ENCODE data around the gene VPS13D. TPM values are rescaled to one million over a fixed set of nuclear protein-coding genes. Genes with fewer than 3 reads are reported as not detected.

Gene VPS13D
- total and polyA plus RNA-seq, 2 donors (not counting 3 experiments of a cell fraction or from before 2014, with no cell fraction given): 13.6 to 48.5 TPM

DNA sequence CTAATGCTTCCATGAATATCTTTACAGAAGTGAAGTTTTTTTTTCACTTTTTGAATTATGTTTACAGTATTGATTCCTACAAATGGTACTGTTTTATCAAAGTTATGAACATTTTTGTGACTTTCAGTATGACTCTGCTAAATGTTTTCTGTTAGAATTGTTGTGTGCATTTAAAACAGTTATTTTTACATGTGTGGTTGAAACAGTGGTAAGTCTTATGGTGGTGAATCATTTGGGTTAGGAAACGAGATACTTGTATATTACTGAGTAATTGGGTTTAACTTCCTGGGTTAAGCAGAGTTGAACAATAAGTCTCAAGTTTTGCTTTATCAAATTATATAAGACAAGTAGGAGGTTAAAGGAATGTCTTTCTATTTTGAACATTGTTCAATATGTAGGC lies 66.8 kb downstream of the VPS13D start:
- ChIA-PET CTCF (interaction anchor here (0.7 to 1.9 kb wide), 9 partner anchors 10 to 362 kb away, joined by 3 to 9 read pairs (median 4); no protein-coding TSS in a partner anchor), POLR2A (no interaction called here)
- TF ChIP-seq JUN (IDR thresholded peaks at IDR 0.05; ENCODE audit: borderline replicate concordance, insufficient read depth, insufficient read length, low read depth) (peak; percentile 12), FOS (IDR thresholded peaks at IDR 0.05; ENCODE audit: borderline replicate concordance, insufficient read depth, low read length) (peak; percentile 78), MYC (IDR thresholded peaks at IDR 0.05; ENCODE audit: low read depth, low read length) (no peak)
- TF ChIP-seq, protein P1, sequence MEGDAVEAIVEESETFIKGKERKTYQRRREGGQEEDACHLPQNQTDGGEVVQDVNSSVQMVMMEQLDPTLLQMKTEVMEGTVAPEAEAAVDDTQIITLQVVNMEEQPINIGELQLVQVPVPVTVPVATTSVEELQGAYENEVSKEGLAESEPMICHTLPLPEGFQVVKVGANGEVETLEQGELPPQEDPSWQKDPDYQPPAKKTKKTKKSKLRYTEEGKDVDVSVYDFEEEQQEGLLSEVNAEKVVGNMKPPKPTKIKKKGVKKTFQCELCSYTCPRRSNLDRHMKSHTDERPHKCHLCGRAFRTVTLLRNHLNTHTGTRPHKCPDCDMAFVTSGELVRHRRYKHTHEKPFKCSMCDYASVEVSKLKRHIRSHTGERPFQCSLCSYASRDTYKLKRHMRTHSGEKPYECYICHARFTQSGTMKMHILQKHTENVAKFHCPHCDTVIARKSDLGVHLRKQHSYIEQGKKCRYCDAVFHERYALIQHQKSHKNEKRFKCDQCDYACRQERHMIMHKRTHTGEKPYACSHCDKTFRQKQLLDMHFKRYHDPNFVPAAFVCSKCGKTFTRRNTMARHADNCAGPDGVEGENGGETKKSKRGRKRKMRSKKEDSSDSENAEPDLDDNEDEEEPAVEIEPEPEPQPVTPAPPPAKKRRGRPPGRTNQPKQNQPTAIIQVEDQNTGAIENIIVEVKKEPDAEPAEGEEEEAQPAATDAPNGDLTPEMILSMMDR (IDR thresholded peaks at IDR 0.05; ENCODE audit: extremely low read depth in 1 of 2, insufficient read depth in 1 of 2, low read depth in 1 of 2, low read length in 2 of 2): no peak
- no peak overlapping the region for H3K4me3 ChIP-seq (replicated peaks in 1 of 3; ENCODE audit: insufficient read depth in 1 of 3, low read depth in 1 of 3, low read length in 3 of 3)
- no peaks in the 10 kb centered on the region for H4K20me1 ChIP-seq (replicated peaks; ENCODE audit: control insufficient read depth, extremely low read depth, insufficient read depth, low read length)
- no peaks in the 10 kb centered on the region for H3K9me3 ChIP-seq (replicated peaks; ENCODE audit: control insufficient read depth, insufficient read depth, low read length)
- no TSS peak for BruUV-seq (replicated peaks)
- peaks cover 1 to 4% of the 10 kb centered on the region in 2 experiments for H3K36me3 ChIP-seq (ENCODE audit: control insufficient read depth in 2 of 2, extremely low read depth in 1 of 2, insufficient read depth in 2 of 2, low read length in 2 of 2)
- no peaks in the 10 kb centered on the region for H3K9me1 ChIP-seq (replicated peaks; ENCODE audit: control insufficient read depth, extremely low read depth, insufficient read depth, low read length)
- peaks cover 16% of the 10 kb centered on the region for H3K4me1 ChIP-seq (ENCODE audit: control insufficient read depth, extremely low read depth, insufficient read depth, low read length)
- intact Hi-C loops (cut with micrococcal nuclease) (no loop called here), dilution Hi-C loops (cut with MboI; ENCODE audit: extremely low pct_ligation_motif_present, low sequenced_read_pairs) (no loop called here)
- DNase-seq (ENCODE audit: low read depth, low spot score) (peak; percentile 65), FAIRE-seq (peak; percentile 31)
- peak overlapping the region; percentile 76 for H3K4me2 ChIP-seq (ENCODE audit: insufficient read depth, low read length)
- no peaks in the 10 kb centered on the region for H3K79me2 ChIP-seq (ENCODE audit: control insufficient read depth, insufficient read depth, low read length)
- H2AFZ ChIP-seq (ENCODE audit: low read depth, low read length): no peak overlapping the region
- peak overlapping the region; percentile 37 for H3K9ac ChIP-seq (replicated peaks; ENCODE audit: extremely low read depth, insufficient read depth, low read length)
- H3K27me3 ChIP-seq (ENCODE audit: control insufficient read depth in 2 of 2, insufficient read depth in 2 of 2, low read length in 2 of 2): no peaks in the 10 kb centered on the region
- peak overlapping the region; percentile 33 for H3K27ac ChIP-seq (ENCODE audit: insufficient read depth, low read depth, low read length)

DNA sequence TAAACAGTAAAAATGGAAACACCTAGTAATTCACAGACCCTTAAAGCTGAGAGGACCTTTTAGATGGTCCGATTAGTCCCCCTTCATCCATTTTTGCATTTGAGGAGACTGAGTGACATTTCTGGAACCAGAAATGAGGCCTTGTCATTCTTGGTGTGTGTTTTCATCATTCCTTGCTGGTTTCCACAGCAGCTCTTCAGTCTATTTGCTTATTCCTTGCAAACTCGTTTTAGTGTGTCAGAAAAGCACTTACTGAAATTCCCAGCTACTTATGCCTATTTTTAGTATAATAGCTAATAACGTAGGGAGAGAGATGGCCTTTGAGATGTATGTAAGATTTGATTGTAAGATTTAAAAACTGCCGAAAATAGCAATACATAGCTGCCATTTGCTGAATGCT lies 70.9 kb downstream of the VPS13D start:
- intact Hi-C loops (cut with micrococcal nuclease) (no loop called here), dilution Hi-C loops (cut with MboI; ENCODE audit: extremely low pct_ligation_motif_present, low sequenced_read_pairs) (no loop called here)
- Histone ChIP-seq H2AFZ (ENCODE audit: low read depth, low read length) (no peak overlapping the region), H3K27ac (ENCODE audit: insufficient read depth, low read depth, low read length) (no peak overlapping the region), H3K9me3 (replicated peaks; ENCODE audit: control insufficient read depth, insufficient read depth, low read length) (no peaks in the 10 kb centered on the region), H3K4me2 (ENCODE audit: insufficient read depth, low read length) (no peak overlapping the region), H4K20me1 (replicated peaks; ENCODE audit: control insufficient read depth, extremely low read depth, insufficient read depth, low read length) (no peaks in the 10 kb centered on the region), H3K4me3 (replicated peaks in 1 of 3; ENCODE audit: insufficient read depth in 1 of 3, low read depth in 1 of 3, low read length in 3 of 3) (no peak overlapping the region), H3K79me2 (ENCODE audit: control insufficient read depth, insufficient read depth, low read length) (no peaks in the 10 kb centered on the region), H3K9me1 (replicated peaks; ENCODE audit: control insufficient read depth, extremely low read depth, insufficient read depth, low read length) (no peaks in the 10 kb centered on the region), H3K9ac (replicated peaks; ENCODE audit: extremely low read depth, insufficient read depth, low read length) (no peak overlapping the region), H3K4me1 (ENCODE audit: control insufficient read depth, extremely low read depth, insufficient read depth, low read length) (peaks cover 16% of the 10 kb centered on the region), H3K27me3 (ENCODE audit: control insufficient read depth in 2 of 2, insufficient read depth in 2 of 2, low read length in 2 of 2) (no peaks in the 10 kb centered on the region), H3K36me3 (ENCODE audit: control insufficient read depth in 2 of 2, extremely low read depth in 1 of 2, insufficient read depth in 2 of 2, low read length in 2 of 2) (peaks cover 4 to 10% of the 10 kb centered on the region in 2 experiments)
- TF ChIP-seq JUN (IDR thresholded peaks at IDR 0.05; ENCODE audit: borderline replicate concordance, insufficient read depth, insufficient read length, low read depth) (no peak), EZH2 (IDR thresholded peaks at IDR 0.05; ENCODE audit: borderline replicate concordance, low read depth, low read length, severe bottlenecking) (no peak), POLR2AphosphoS5 (IDR thresholded peaks at IDR 0.05; ENCODE audit: insufficient read depth, low read depth, low read length) (no peak), FOS (IDR thresholded peaks at IDR 0.05; ENCODE audit: borderline replicate concordance, insufficient read depth, low read length) (no peak), GATA2 (IDR thresholded peaks at IDR 0.05; ENCODE audit: insufficient read depth, insufficient read length, low read depth, low read length) (no peak), MYC (IDR thresholded peaks at IDR 0.05; ENCODE audit: low read depth, low read length) (no peak), POLR2A (IDR thresholded peaks at IDR 0.05; ENCODE audit: low read depth, low read length) (no peak)
- TF ChIP-seq, protein P1 (IDR thresholded peaks at IDR 0.05; ENCODE audit: extremely low read depth in 1 of 2, insufficient read depth in 1 of 2, low read depth in 1 of 2, low read length in 2 of 2): no peak
- TF ChIP-seq, protein P2, sequence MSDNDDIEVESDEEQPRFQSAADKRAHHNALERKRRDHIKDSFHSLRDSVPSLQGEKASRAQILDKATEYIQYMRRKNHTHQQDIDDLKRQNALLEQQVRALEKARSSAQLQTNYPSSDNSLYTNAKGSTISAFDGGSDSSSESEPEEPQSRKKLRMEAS (IDR thresholded peaks at IDR 0.05; ENCODE audit: insufficient read depth, insufficient read length): no peak
- FAIRE-seq (no peak), DNase-seq (ENCODE audit: low read depth, low spot score) (no peak)
- no TSS peak for BruUV-seq (replicated peaks)
- ChIA-PET POLR2A (no interaction called here), CTCF (interaction anchor here (1.0 to 2.0 kb wide), 3 partner anchors 24 to 359 kb away, joined by 3 to 5 read pairs (median 4); no protein-coding TSS in a partner anchor)

All from endothelial cell of umbilical vein (primary cell).